ENCODE results near the gene FGD4. TPM values are rescaled to one million over a fixed set of nuclear protein-coding genes. Genes with fewer than 3 reads are reported as not detected.

The FGD4 gene
- total and polyA plus RNA-seq, 2 donors (not counting 3 experiments of a cell fraction or from before 2014, with no cell fraction given): 6.6 to 44.7 TPM

DNA sequence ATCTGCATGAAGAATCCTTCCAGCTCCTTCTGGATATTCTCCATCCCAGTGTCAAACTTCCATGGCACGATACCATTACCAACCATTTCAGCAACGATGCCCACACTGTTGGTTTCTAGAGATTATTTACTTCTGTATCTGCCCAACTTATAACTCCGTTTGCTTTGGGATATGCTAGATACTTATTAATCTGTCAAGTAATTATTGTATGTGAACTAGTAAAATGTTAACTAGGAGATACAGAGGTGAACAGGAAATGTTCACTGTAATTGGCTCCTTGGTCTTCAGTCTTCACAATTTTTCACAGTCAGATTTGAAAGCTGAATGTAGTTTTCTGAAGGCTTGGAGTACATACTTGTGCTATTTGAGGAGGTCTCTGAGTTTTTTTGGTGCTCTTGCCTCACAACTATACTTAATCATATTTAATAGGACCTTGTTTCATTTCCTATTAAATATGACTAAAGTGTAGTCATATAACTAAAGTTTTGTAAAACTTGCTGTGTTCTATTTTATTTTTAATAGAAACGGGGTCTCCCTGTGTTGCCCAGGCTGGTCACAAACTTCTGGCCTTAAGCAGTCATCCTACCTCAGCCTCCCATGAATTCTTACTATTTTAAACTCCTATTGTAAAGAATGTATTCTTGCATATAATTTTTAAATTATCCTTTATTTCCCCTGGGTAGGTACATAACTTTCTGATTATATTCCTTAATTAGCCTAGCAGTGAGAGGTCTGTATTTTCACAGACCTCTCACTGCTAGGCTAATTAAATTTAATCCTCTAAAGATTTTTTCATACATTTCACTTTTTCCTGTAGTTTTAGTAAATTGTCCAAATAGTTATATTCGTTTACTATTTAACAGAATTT is 79.7 kb downstream of the FGD4 start:
- H3K4me1 ChIP-seq (ENCODE audit: control insufficient read depth, extremely low read depth, insufficient read depth, low read length): peaks cover 25% of the 10 kb centered on the region
- H3K9ac ChIP-seq (replicated peaks; ENCODE audit: extremely low read depth, insufficient read depth, low read length): no peak overlapping the region
- ChIA-PET CTCF (no interaction called here), POLR2A (no interaction called here)
- H3K27ac ChIP-seq (ENCODE audit: insufficient read depth, low read depth, low read length): no peak overlapping the region
- H3K36me3 ChIP-seq (ENCODE audit: control insufficient read depth in 2 of 2, extremely low read depth in 1 of 2, insufficient read depth in 2 of 2, low read length in 2 of 2): peaks cover 0 to 2% of the 10 kb centered on the region in 2 experiments
- no peak overlapping the region for H3K4me2 ChIP-seq (ENCODE audit: insufficient read depth, low read length)
- no peak overlapping the region for H3K4me3 ChIP-seq (replicated peaks in 1 of 3; ENCODE audit: insufficient read depth in 1 of 3, low read depth in 1 of 3, low read length in 3 of 3)
- H4K20me1 ChIP-seq (replicated peaks; ENCODE audit: control insufficient read depth, extremely low read depth, insufficient read depth, low read length): no peaks in the 10 kb centered on the region
- no peaks in the 10 kb centered on the region for H3K9me1 ChIP-seq (replicated peaks; ENCODE audit: control insufficient read depth, extremely low read depth, insufficient read depth, low read length)
- H3K79me2 ChIP-seq (ENCODE audit: control insufficient read depth, insufficient read depth, low read length): no peaks in the 10 kb centered on the region
- DNase-seq (ENCODE audit: low read depth, low spot score) (no peak), FAIRE-seq (no peak)
- intact Hi-C loops (cut with micrococcal nuclease): no loop called here
- H2AFZ ChIP-seq (ENCODE audit: low read depth, low read length): no peak overlapping the region
- dilution Hi-C loops (cut with MboI; ENCODE audit: extremely low pct_ligation_motif_present, low sequenced_read_pairs): no loop called here
- H3K27me3 ChIP-seq (ENCODE audit: control insufficient read depth in 2 of 2, insufficient read depth in 2 of 2, low read length in 2 of 2): no peaks in the 10 kb centered on the region
- no peak for TF ChIP-seq EZH2 (IDR thresholded peaks at IDR 0.05; ENCODE audit: borderline replicate concordance, low read depth, low read length, severe bottlenecking)
- no peak for TF ChIP-seq FOS (IDR thresholded peaks at IDR 0.05; ENCODE audit: borderline replicate concordance, insufficient read depth, low read length)
- TF ChIP-seq JUN (IDR thresholded peaks at IDR 0.05; ENCODE audit: borderline replicate concordance, insufficient read depth, insufficient read length, low read depth): no peak
- TF ChIP-seq GATA2 (IDR thresholded peaks at IDR 0.05; ENCODE audit: insufficient read depth, insufficient read length, low read depth, low read length): no peak
- TF ChIP-seq, protein P1, sequence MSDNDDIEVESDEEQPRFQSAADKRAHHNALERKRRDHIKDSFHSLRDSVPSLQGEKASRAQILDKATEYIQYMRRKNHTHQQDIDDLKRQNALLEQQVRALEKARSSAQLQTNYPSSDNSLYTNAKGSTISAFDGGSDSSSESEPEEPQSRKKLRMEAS (IDR thresholded peaks at IDR 0.05; ENCODE audit: insufficient read depth, insufficient read length): no peak
- no peak for TF ChIP-seq POLR2AphosphoS5 (IDR thresholded peaks at IDR 0.05; ENCODE audit: insufficient read depth, low read depth, low read length)
- no peak for TF ChIP-seq POLR2A (IDR thresholded peaks at IDR 0.05; ENCODE audit: low read depth, low read length)
- TF ChIP-seq MYC (IDR thresholded peaks at IDR 0.05; ENCODE audit: low read depth, low read length): no peak
- TF ChIP-seq, protein P2, sequence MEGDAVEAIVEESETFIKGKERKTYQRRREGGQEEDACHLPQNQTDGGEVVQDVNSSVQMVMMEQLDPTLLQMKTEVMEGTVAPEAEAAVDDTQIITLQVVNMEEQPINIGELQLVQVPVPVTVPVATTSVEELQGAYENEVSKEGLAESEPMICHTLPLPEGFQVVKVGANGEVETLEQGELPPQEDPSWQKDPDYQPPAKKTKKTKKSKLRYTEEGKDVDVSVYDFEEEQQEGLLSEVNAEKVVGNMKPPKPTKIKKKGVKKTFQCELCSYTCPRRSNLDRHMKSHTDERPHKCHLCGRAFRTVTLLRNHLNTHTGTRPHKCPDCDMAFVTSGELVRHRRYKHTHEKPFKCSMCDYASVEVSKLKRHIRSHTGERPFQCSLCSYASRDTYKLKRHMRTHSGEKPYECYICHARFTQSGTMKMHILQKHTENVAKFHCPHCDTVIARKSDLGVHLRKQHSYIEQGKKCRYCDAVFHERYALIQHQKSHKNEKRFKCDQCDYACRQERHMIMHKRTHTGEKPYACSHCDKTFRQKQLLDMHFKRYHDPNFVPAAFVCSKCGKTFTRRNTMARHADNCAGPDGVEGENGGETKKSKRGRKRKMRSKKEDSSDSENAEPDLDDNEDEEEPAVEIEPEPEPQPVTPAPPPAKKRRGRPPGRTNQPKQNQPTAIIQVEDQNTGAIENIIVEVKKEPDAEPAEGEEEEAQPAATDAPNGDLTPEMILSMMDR (IDR thresholded peaks at IDR 0.05; ENCODE audit: extremely low read depth in 1 of 2, insufficient read depth in 1 of 2, low read depth in 1 of 2, low read length in 2 of 2): no peak
- BruUV-seq (replicated peaks): no TSS peak
- H3K9me3 ChIP-seq (replicated peaks; ENCODE audit: control insufficient read depth, insufficient read depth, low read length): no peaks in the 10 kb centered on the region

Measured in endothelial cell of umbilical vein (primary cell).